Activated CD8-positive, alpha-beta memory T cell treated with anti-CD3 and anti-CD28 coated beads, Interleukin-2, amount 50 U/mL, for 24 hours (primary cell): ENCODE measurements around the gene PYHIN1.

ENCODE experiments used
- DNase-seq: peaks from one replicate; pipeline ENCODE4 v3.0.0-alpha.2; 2020; ENCODE audit errors: extremely low read depth

The PYHIN1 gene

DNA sequence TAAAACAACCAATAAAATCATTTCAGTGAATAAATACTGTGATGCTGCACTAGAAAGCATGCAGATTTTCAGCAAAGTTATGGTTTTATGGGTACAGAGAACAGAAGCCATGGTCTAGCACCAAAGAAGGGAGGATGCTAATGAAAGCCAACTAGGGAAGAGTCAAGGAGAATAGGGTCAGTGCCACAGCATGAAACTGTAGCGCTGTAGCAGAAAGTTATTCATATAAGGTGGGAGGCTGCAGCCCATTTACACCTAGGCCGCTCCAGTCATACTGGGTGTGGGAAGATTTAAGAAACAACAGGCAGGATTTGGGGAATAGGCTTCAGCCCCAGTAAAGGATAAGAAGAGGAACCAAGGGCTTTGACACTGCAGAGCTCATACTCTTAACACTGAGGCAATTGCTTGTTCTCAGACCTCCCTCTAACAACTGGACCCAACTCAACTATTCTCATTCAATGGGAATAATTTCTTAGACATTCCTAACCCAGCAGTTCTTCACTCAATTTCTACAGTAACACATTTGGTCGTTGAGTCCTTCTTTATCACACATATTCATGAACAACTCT, 82.7 kb downstream of the PYHIN1 start:
- DNase-seq, result no peak

- DNase-seq, result no peak
Observed at GRCh38 chr1:159014851-159015250, 83.5 kb downstream of the PYHIN1 start.

DNA sequence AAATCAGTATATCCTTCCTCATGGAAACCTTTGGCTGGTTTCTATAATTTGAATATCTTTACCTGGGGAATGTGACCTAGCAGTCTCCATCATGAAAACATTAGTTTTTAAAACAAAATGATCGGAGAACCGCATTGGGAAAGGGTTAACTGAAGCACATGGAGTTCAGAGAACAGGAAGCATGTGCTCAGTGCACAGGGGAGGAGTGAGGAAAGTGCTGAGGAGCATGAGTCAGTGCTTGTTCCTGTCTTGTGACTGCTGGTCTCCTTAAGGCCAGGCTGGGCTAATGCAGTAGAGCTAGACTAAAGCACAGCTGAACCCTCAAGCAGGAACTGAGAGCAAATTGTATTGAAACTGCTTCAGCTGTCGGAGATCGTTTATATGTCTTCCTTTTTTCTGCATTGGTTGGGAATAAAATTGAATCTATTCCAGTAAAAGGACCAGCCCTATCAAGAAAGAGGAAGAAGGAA, 84.1 kb downstream of the PYHIN1 start:
- DNase-seq, result no peak

DNA sequence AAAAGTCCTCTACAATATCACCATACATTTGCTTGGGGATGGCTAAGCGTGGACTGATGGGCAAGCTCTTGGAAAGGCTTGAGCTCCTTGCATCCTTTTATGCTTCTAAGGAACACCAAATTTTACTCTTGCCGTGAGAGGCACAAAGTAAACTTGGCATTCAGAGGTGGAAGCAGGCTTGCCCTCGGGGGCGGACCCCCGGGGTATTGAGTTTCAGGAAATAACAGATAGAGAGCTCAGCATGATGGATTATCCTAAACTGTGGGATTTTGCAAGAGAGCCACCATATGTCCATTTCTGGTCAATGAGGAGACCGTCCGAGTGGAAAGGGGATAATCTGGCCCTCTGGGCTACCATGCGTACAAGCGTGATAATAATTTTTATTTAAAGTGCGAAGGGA, 92.4 kb downstream of the PYHIN1 start:
- DNase-seq, result no peak

- no peak for DNase-seq
Observed at GRCh38 chr1:159025043-159025442, 93.7 kb downstream of the PYHIN1 start.
